Measurements from ENCODE around the gene PKD2L1.

The PKD2L1 gene

GRCh38 chr10:100360234-100360633, 30.2 kb upstream of the PKD2L1 start:
- no peak for TF ChIP-seq CTCF (IDR thresholded peaks at IDR 0.05; ENCODE audit: extremely low read depth, missing control alignments)
- no peak for DNase-seq (ENCODE audit: low spot score)

GRCh38 chr10:100359529-100360150, 29.6 kb upstream of the PKD2L1 start:
- no peak for TF ChIP-seq CTCF (IDR thresholded peaks at IDR 0.05; ENCODE audit: extremely low read depth, missing control alignments)
- no peak for DNase-seq (ENCODE audit: low spot score)

- no peak for DNase-seq (ENCODE audit: low spot score)
- no peak for TF ChIP-seq CTCF (IDR thresholded peaks at IDR 0.05; ENCODE audit: extremely low read depth, missing control alignments)
Measured at GRCh38 chr10:100359030-100359432, 29.0 kb upstream of the PKD2L1 start.

GRCh38 chr10:100357059-100357858, 27.2 kb upstream of the PKD2L1 start:
- TF ChIP-seq CTCF (IDR thresholded peaks at IDR 0.05; ENCODE audit: extremely low read depth, missing control alignments) = no peak
- no peak for DNase-seq (ENCODE audit: low spot score)

GRCh38 chr10:100356067-100357017, 26.3 kb upstream of the PKD2L1 start:
- TF ChIP-seq CTCF (IDR thresholded peaks at IDR 0.05; ENCODE audit: extremely low read depth, missing control alignments) = no peak
- DNase-seq (ENCODE audit: low spot score) = no peak

- DNase-seq (ENCODE audit: low spot score) = no peak
- TF ChIP-seq CTCF (IDR thresholded peaks at IDR 0.05; ENCODE audit: extremely low read depth, missing control alignments) = no peak
Measured at GRCh38 chr10:100355086-100355485, 25.1 kb upstream of the PKD2L1 start.
